HEK293T (cell line): Measurements from ENCODE around the gene TRIM8.

Experiments
- FOXA1 ChIP-seq: fragments of 450-650 bp; IDR thresholded peaks from 2 replicates; pipeline ENCODE4 v1.6.1; 2016; ENCODE audit warnings: mild to moderate bottlenecking
- FOXK2 ChIP-seq: fragments of 450-650 bp; IDR thresholded peaks from 2 replicates; pipeline ENCODE4 v1.6.1; 2016; ENCODE audit warnings: mild to moderate bottlenecking
- HDGF ChIP-seq: fragments of 450-650 bp; IDR thresholded peaks from 2 replicates; pipeline ENCODE4 v1.6.1; 2017; ENCODE audit warnings: antibody characterized with exemption, borderline replicate concordance
- L3MBTL2 ChIP-seq: fragments of 450-650 bp; conservative IDR thresholded peaks from 2 replicates; pipeline ENCODE4 v1.6.1; 2016; ENCODE audit warnings: mild to moderate bottlenecking
- TARDBP ChIP-seq: fragments of 450-650 bp; IDR thresholded peaks from 2 replicates; pipeline ENCODE4 v1.6.1; 2016

DNA sequence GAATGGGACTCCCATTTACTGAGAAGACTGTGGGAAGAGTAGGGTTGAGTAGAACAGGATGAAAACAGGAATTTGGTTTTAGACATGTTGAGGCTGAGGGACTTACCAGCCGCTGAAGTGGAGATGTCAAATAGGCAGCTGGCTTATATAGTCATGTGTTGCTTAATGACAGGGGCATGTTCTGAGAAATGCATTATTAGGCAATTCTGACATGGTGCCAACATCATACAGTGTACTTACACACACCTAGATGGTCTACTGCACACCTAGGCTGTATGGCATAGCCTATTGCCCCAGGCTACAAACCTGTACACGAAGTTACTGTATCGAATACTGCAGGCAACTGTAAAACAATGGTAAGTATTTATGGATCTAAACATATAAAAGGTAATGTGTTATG is 52.5 kb downstream of the TRIM8 start:
- TF ChIP-seq L3MBTL2 (no peak), FOXK2 (no peak), TARDBP (no peak), HDGF (no peak), FOXA1 (no peak)
